Endodermal cell (in vitro differentiated cells): ENCODE measurements around the gene S100A16. TPM values are rescaled to one million over a fixed set of nuclear protein-coding genes. Genes with fewer than 3 reads are reported as not detected.

Experiments
- DNase-seq: peaks from one replicate; pipeline ENCODE4 v3.0.0-alpha.2; 2017
- H3K27ac ChIP-seq: 2 replicates; pipeline ENCODE4 v1.5.1; 2013; ENCODE audit warnings: mild to moderate bottlenecking, low read depth, low read length, moderate library complexity
- H3K27me3 ChIP-seq: 2 replicates; pipeline ENCODE4 v1.6.1; 2013; ENCODE audit warnings: mild to moderate bottlenecking, low read length, moderate library complexity; ENCODE audit not compliant: insufficient read depth, control insufficient read depth, poor library complexity, severe bottlenecking
- H3K36me3 ChIP-seq: 2 replicates; pipeline ENCODE4 v1.7.0; 2013; ENCODE audit warnings: mild to moderate bottlenecking, low read length, moderate library complexity; ENCODE audit not compliant: control insufficient read depth, insufficient read depth
- H3K4me1 ChIP-seq: one replicate; pipeline ENCODE4 v1.7.0; 2013; ENCODE audit warnings: low read length; ENCODE audit not compliant: control insufficient read depth, insufficient read depth
- H3K4me3 ChIP-seq: 2 replicates; pipeline ENCODE4 v1.5.1; 2013; ENCODE audit warnings: mild to moderate bottlenecking, low read length, moderate library complexity
- H3K9ac ChIP-seq: 2 replicates; pipeline ENCODE4 v1.6.1; 2013; ENCODE audit warnings: mild to moderate bottlenecking, low read length, moderate library complexity; ENCODE audit not compliant: poor library complexity, severe bottlenecking; ENCODE audit errors: extremely low read depth
- H3K9me3 ChIP-seq: 2 replicates; pipeline ENCODE4 v1.6.1; 2013; ENCODE audit warnings: mild to moderate bottlenecking, low read length, moderate library complexity; ENCODE audit not compliant: control insufficient read depth
- H3K27ac Mint-ChIP-seq: 2 replicates; pipeline ENCODE4 v1.8.0; 2020; ENCODE audit warnings: mixed read lengths
- H3K27me3 Mint-ChIP-seq: 2 replicates; pipeline ENCODE4 v1.8.0; 2021; ENCODE audit warnings: mild to moderate bottlenecking, mixed read lengths; ENCODE audit not compliant: insufficient read depth
- H3K36me3 Mint-ChIP-seq: 2 replicates; pipeline ENCODE4 v1.8.0; 2020; ENCODE audit warnings: low read depth, mixed read lengths
- H3K4me1 Mint-ChIP-seq: 2 replicates; pipeline ENCODE4 v1.8.0; 2020; ENCODE audit warnings: mixed read lengths
- H3K4me3 Mint-ChIP-seq: 2 replicates; pipeline ENCODE4 v1.8.0; 2020; ENCODE audit warnings: mild to moderate bottlenecking, moderate library complexity, mixed read lengths
- H3K9me3 Mint-ChIP-seq: 2 replicates; pipeline ENCODE4 v1.8.0; 2020; ENCODE audit warnings: mild to moderate bottlenecking, mixed read lengths
- CTCF ChIP-seq: fragments of 200-600 bp; sonication (generic); conservative IDR thresholded peaks from 2 replicates; pipeline ENCODE4 v1.5.0; 2021; ENCODE audit warnings: antibody characterized with exemption, mild to moderate bottlenecking
- WGBS, 2 experiments: methylation state at CpG; one replicate each; pipeline versions ENCODE4 v1.1.5 to v1.1.7; 2013; ENCODE audit warnings: missing lambda C conversion rate in 2 of 2, mixed read lengths in 1 of 2; ENCODE audit not compliant: insufficient coverage in 1 of 2, insufficient read length in 1 of 2; 5-methylcytosine and 5-hydroxymethylcytosine counted together
- total RNA-seq, 2 donors: library from RNA; stranded (reverse); fragmentation: NEBNext Ultra II Directional in 1 of 2; extraction: Animal tissue kit (Norgen Biotek cat#: 25700) in 1 of 2; gene quantifications; 2 replicates in 1 of 2; 3 replicates in 1 of 2; pipeline ENCODE4 v1.2.1, GENCODE V29; 2021

Gene S100A16
- total RNA-seq, 2 donors from 2014 or later: 149 to 152 TPM

- Histone ChIP-seq H3K4me3 (peak overlapping the region; percentile 97), H3K9ac (no peak overlapping the region), H3K4me1 (peaks cover 3% of the 10 kb centered on the region), H3K36me3 (peaks cover 40% of the 10 kb centered on the region), H3K9me3 (no peaks in the 10 kb centered on the region), H3K27ac (no peak overlapping the region), H3K27me3 (no peaks in the 10 kb centered on the region)
- Mint-ChIP-seq H3K27ac (peak overlapping the region; percentile 84), H3K27me3 (peaks cover 2% of the 10 kb centered on the region), H3K36me3 (peaks cover 25% of the 10 kb centered on the region), H3K4me3 (peak overlapping the region; percentile 79), H3K4me1 (peaks cover 40% of the 10 kb centered on the region), H3K9me3 (no peaks in the 10 kb centered on the region)
- 93 to 98% methylated on average over 3 to 7 of the region's 7 CpGs for WGBS, 2 experiments
- DNase-seq: peak; percentile 48
- TF ChIP-seq CTCF: no peak
These were observed 4.8 kb downstream of the S100A16 start for GRCh38 chr1:153608089-153608682.

GRCh38 chr1:153607381-153607780 lies 5.6 kb downstream of the S100A16 start:
- H3K27ac ChIP-seq: no peak overlapping the region
- Mint-ChIP-seq H3K4me3 (no peak overlapping the region), H3K9me3 (no peaks in the 10 kb centered on the region), H3K36me3 (peaks cover 25% of the 10 kb centered on the region), H3K4me1 (peaks cover 36% of the 10 kb centered on the region), H3K27me3 (peaks cover 2% of the 10 kb centered on the region), H3K27ac (no peak overlapping the region)
- TF ChIP-seq CTCF: no peak
- peaks cover 40% of the 10 kb centered on the region for H3K36me3 ChIP-seq
- H3K27me3 ChIP-seq: no peaks in the 10 kb centered on the region
- H3K9ac ChIP-seq: no peak overlapping the region
- no peak overlapping the region for H3K4me3 ChIP-seq
- H3K4me1 ChIP-seq: peaks cover 3% of the 10 kb centered on the region
- H3K9me3 ChIP-seq: no peaks in the 10 kb centered on the region
- WGBS, 2 experiments: 94 to 97% methylated on average over 8 of the region's 8 CpGs
- DNase-seq: no peak

- no peak for DNase-seq
- H3K9me3 Mint-ChIP-seq: no peaks in the 10 kb centered on the region
- peaks cover 25% of the 10 kb centered on the region for H3K4me1 Mint-ChIP-seq
- WGBS, 2 experiments: 94 to 96% methylated on average over 3 to 8 of the region's 11 CpGs
- H3K4me3 ChIP-seq: no peak overlapping the region
- H3K27ac ChIP-seq: no peak overlapping the region
- peaks cover 2% of the 10 kb centered on the region for H3K27me3 Mint-ChIP-seq
- H3K4me3 Mint-ChIP-seq: no peak overlapping the region
- peaks cover 32% of the 10 kb centered on the region for H3K36me3 Mint-ChIP-seq
- H3K36me3 ChIP-seq: peaks cover 40% of the 10 kb centered on the region
- H3K27ac Mint-ChIP-seq: no peak overlapping the region
- H3K9ac ChIP-seq: no peak overlapping the region
- H3K9me3 ChIP-seq: no peaks in the 10 kb centered on the region
- TF ChIP-seq CTCF: no peak
- H3K27me3 ChIP-seq: no peaks in the 10 kb centered on the region
- H3K4me1 ChIP-seq: peaks cover 3% of the 10 kb centered on the region
These were observed 6.7 kb downstream of the S100A16 start for GRCh38 chr1:153606194-153606593.
